A549 (cell line): ENCODE results near the gene SEPTIN10. TPM values are rescaled to one million over a fixed set of nuclear protein-coding genes. Genes with fewer than 3 reads are reported as not detected.

Experiments
- ATAC-seq, 2 experiments: fragments of 200-7000 bp in 1 of 2; fragments of >200 bp in 1 of 2; cut with Nextera tagmentation in 1 of 2; cut with Tn5 transposase in 1 of 2; 3 replicates each; pipeline versions ENCODE4 v1.8.0 to v1.9.1; 2018 to 2020; ENCODE audit warnings: mild to moderate bottlenecking in 1 of 2, moderate library complexity in 1 of 2
- CTCF ChIA-PET: fragments of 300-600 bp; sonication (Branson Sonifier 250); formaldehyde crosslinking; extraction: SDS; loops from one replicate; lab custom pipeline; 2021; ENCODE audit warnings: antibody characterized with exemption, inconsistent platforms; lab: Yijun Ruan, JAX
- POLR2A ChIA-PET: fragments of 350-600 bp; formaldehyde crosslinking; extraction: SDS; loops from one replicate; lab custom pipeline; 2021; ENCODE audit warnings: antibody characterized with exemption, inconsistent platforms; lab: Yijun Ruan, JAX
- DNase-seq, 2 experiments: peaks; one replicate each; pipeline versions ENCODE4 v3.0.0 to v3.0.0-alpha.2; 2011 to 2016; ENCODE audit warnings: low read depth in 1 of 2, low spot score in 1 of 2
- FAIRE-seq: peaks from 2 replicates; lab custom pipeline; 2011; peaks lifted over from hg19 to GRCh38; lab: Jason Lieb, UNC
- H3K27ac ChIP-seq, 2 experiments: fragments of >200 bp; sonication (Bioruptor Twin); formaldehyde crosslinking; 3 replicates each; pipeline ENCODE4 v1.5.1; 2016 to 2017
- H3K4me1 ChIP-seq: fragments of >200 bp; sonication (Bioruptor Twin); formaldehyde crosslinking; 3 replicates; pipeline ENCODE4 v1.6.1; 2016
- H3K4me2 ChIP-seq: fragments of >200 bp; sonication (Bioruptor Twin); formaldehyde crosslinking; 3 replicates; pipeline ENCODE4 v1.6.1; 2016
- H3K4me3 ChIP-seq: fragments of >200 bp; sonication (Bioruptor Twin); formaldehyde crosslinking; 3 replicates; pipeline ENCODE4 v1.5.1; 2016
- H3K9me3 ChIP-seq: fragments of >200 bp; sonication (Bioruptor Twin); formaldehyde crosslinking; 3 replicates; pipeline ENCODE4 v1.6.1; 2016
- CBX2 ChIP-seq: fragments of 200-600 bp; sonication (generic); IDR thresholded peaks from 2 replicates; pipeline ENCODE4 v1.6.1; 2016; ENCODE audit warnings: low read depth, mild to moderate bottlenecking, borderline replicate concordance
- CHD4 ChIP-seq: fragments of 200-600 bp; sonication (generic); IDR thresholded peaks from 2 replicates; pipeline ENCODE4 v1.6.1; 2016; ENCODE audit warnings: antibody characterized with exemption, mild to moderate bottlenecking, borderline replicate concordance
- CTCF ChIP-seq: fragments of >200 bp; sonication (Bioruptor Twin); formaldehyde crosslinking; IDR thresholded peaks from 3 replicates; pipeline ENCODE4 v1.5.1; 2016
- ELK1 ChIP-seq: fragments of 150-350 bp; IDR thresholded peaks from 2 replicates; pipeline ENCODE4 v1.6.1; 2014; ENCODE audit warnings: low read depth, mild to moderate bottlenecking, low read length
- ESRRA ChIP-seq: fragments of 150-350 bp; IDR thresholded peaks from 2 replicates; pipeline ENCODE4 v1.6.1; 2014; ENCODE audit warnings: mild to moderate bottlenecking, low read length, borderline replicate concordance
- FOXS1 ChIP-seq: fragments of 250-450 bp; sonication (Bioruptor Pico); IDR thresholded peaks from 2 replicates; pipeline ENCODE4 v1.5.0; 2020; ENCODE audit warnings: mild to moderate bottlenecking, moderate library complexity
- HOXA7 ChIP-seq: fragments of 250-450 bp; sonication (Bioruptor Pico); IDR thresholded peaks from 2 replicates; pipeline ENCODE4 v1.5.0; 2020; ENCODE audit warnings: mild to moderate bottlenecking, moderate library complexity
- HOXB13 ChIP-seq: fragments of 250-450 bp; sonication (Bioruptor Pico); IDR thresholded peaks from 2 replicates; pipeline ENCODE4 v1.5.0; 2020; ENCODE audit warnings: low read depth, mild to moderate bottlenecking, moderate library complexity
- HOXB5 ChIP-seq: fragments of 250-450 bp; sonication (Bioruptor Pico); IDR thresholded peaks from 2 replicates; pipeline ENCODE4 v1.5.0; 2020; ENCODE audit warnings: mild to moderate bottlenecking, moderate library complexity
- JUN ChIP-seq, 2 experiments: fragments of >200 bp; sonication (Bioruptor Twin); formaldehyde crosslinking; IDR thresholded peaks; 2 replicates in 1 of 2; 3 replicates in 1 of 2; pipeline ENCODE4 v1.6.1; 2016 to 2017
- MAX ChIP-seq: IDR thresholded peaks from 2 replicates; pipeline ENCODE4 v1.6.1; 2012
- PBX3 ChIP-seq: IDR thresholded peaks from 2 replicates; pipeline ENCODE4 v1.6.1; 2012
- RAD21 ChIP-seq, 2 experiments: fragments of >200 bp in 1 of 2; sonication (Bioruptor Twin) in 1 of 2; formaldehyde crosslinking in 1 of 2; IDR thresholded peaks in 1 of 2; conservative IDR thresholded peaks in 1 of 2; 2 replicates in 1 of 2; 3 replicates in 1 of 2; pipeline ENCODE4 v1.6.1; 2012 to 2018; ENCODE audit warnings: inconsistent platforms in 1 of 2
- RCOR1 ChIP-seq: fragments of 150-350 bp; IDR thresholded peaks from 2 replicates; pipeline ENCODE4 v1.6.1; 2014; ENCODE audit warnings: antibody characterized with exemption, low read length, low read depth
- TFCP2L1 ChIP-seq: fragments of 250-450 bp; sonication (Bioruptor Pico); IDR thresholded peaks from 2 replicates; pipeline ENCODE4 v1.5.0; 2021; ENCODE audit warnings: mild to moderate bottlenecking
- ZNF302 ChIP-seq: fragments of 250-450 bp; sonication (Bioruptor Pico); IDR thresholded peaks from 2 replicates; pipeline ENCODE4 v1.9.0; 2021; ENCODE audit warnings: inconsistent platforms, mild to moderate bottlenecking, moderate library complexity
- WGBS: methylation state at CpG from one replicate; pipeline ENCODE4 v1.1.6; 2017; ENCODE audit errors: missing lambda C conversion rate; 5-methylcytosine and 5-hydroxymethylcytosine counted together
- polyA plus RNA-seq, 4 experiments: library from polyadenylated mRNA; depleted of rRNA in 3 of 4; stranded (reverse); fragments of >200 nt; fragmentation: RNase III in 1 of 4; extraction: RNeasy Plus Mini Kit Qiagen cat#74134 plus additional on column Dnase treatment in 1 of 4; gene quantifications; 2 replicates in 3 of 4; 3 replicates in 1 of 4; pipeline ENCODE4 v1.2.3, GENCODE V29; 2011 to 2017
- TF ChIP-seq, protein P1 (sequence below): fragments of 200-600 bp; sonication (generic); IDR thresholded peaks from 2 replicates; pipeline ENCODE4 v1.6.1; 2016; ENCODE audit warnings: antibody characterized with exemption, mild to moderate bottlenecking, moderate library complexity
- TF ChIP-seq, protein P2 (sequence below): fragments of >200 bp; sonication (Bioruptor Twin); formaldehyde crosslinking; IDR thresholded peaks from 3 replicates; pipeline ENCODE4 v1.6.1; 2016

The SEPTIN10 gene
- polyA plus RNA-seq, 2 of the 4 experiments (the other 2 are of a cell fraction) = 87.6 to 95.0 TPM

GRCh38 chr2:109638795-109639194, 25.0 kb upstream of the SEPTIN10 start:
- POLR2A ChIA-PET = no interaction called here
- no peaks in the 10 kb centered on the region for H3K4me1 ChIP-seq
- H3K9me3 ChIP-seq = no peaks in the 10 kb centered on the region
- ATAC-seq = no peak
- TF ChIP-seq, protein P1, sequence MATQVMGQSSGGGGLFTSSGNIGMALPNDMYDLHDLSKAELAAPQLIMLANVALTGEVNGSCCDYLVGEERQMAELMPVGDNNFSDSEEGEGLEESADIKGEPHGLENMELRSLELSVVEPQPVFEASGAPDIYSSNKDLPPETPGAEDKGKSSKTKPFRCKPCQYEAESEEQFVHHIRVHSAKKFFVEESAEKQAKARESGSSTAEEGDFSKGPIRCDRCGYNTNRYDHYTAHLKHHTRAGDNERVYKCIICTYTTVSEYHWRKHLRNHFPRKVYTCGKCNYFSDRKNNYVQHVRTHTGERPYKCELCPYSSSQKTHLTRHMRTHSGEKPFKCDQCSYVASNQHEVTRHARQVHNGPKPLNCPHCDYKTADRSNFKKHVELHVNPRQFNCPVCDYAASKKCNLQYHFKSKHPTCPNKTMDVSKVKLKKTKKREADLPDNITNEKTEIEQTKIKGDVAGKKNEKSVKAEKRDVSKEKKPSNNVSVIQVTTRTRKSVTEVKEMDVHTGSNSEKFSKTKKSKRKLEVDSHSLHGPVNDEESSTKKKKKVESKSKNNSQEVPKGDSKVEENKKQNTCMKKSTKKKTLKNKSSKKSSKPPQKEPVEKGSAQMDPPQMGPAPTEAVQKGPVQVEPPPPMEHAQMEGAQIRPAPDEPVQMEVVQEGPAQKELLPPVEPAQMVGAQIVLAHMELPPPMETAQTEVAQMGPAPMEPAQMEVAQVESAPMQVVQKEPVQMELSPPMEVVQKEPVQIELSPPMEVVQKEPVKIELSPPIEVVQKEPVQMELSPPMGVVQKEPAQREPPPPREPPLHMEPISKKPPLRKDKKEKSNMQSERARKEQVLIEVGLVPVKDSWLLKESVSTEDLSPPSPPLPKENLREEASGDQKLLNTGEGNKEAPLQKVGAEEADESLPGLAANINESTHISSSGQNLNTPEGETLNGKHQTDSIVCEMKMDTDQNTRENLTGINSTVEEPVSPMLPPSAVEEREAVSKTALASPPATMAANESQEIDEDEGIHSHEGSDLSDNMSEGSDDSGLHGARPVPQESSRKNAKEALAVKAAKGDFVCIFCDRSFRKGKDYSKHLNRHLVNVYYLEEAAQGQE = no peak
- TF ChIP-seq FOXS1 (CRISPR knock-in tag) (no peak), CHD4 (no peak), TFCP2L1 (CRISPR knock-in tag) (no peak), HOXB13 (no peak), RCOR1 (no peak), CBX2 (no peak), PBX3 (no peak), ESRRA (no peak), ELK1 (no peak), RAD21 (conservative IDR thresholded peaks at IDR 0.05 in 1 of 2, IDR thresholded peaks at IDR 0.05 in 1 of 2) (no peak), CTCF (no peak), JUN (IDR thresholded peaks at IDR 0.05) (no peak), HOXA7 (no peak), HOXB5 (CRISPR knock-in tag) (no peak), MAX (no peak), ZNF302 (CRISPR knock-in tag) (no peak)
- TF ChIP-seq, protein P2, sequence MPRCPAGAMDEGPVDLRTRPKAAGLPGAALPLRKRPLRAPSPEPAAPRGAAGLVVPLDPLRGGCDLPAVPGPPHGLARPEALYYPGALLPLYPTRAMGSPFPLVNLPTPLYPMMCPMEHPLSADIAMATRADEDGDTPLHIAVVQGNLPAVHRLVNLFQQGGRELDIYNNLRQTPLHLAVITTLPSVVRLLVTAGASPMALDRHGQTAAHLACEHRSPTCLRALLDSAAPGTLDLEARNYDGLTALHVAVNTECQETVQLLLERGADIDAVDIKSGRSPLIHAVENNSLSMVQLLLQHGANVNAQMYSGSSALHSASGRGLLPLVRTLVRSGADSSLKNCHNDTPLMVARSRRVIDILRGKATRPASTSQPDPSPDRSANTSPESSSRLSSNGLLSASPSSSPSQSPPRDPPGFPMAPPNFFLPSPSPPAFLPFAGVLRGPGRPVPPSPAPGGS = no peak
- TF ChIP-seq, all 56 proteins: peak for 0
- 66% methylated on average over 3 of the region's 3 CpGs for WGBS
- Histone ChIP-seq H3K4me3 (no peak overlapping the region), H3K4me2 (no peak overlapping the region), H3K27ac (no peak overlapping the region)
- no peak for DNase-seq
- no peak for FAIRE-seq
- CTCF ChIA-PET = interaction anchor here (1.0 kb wide), 1 partner anchor 9 kb away, joined by 3 read pairs; no protein-coding TSS in a partner anchor
